Activated CD4-positive, alpha-beta T cell treated with anti-CD3 and anti-CD28 coated beads, Interleukin-2, amount 10 ng/mL, durations not matched to agents 24 days and 14 days (primary cell): ENCODE measurements around the gene PRR16. TPM values are rescaled to one million over a fixed set of nuclear protein-coding genes. Genes with fewer than 3 reads are reported as not detected.

ENCODE experiments used
- DNase-seq: peaks from one replicate; pipeline ENCODE4 v3.0.0; 2022
- H3K27ac Mint-ChIP-seq: one replicate; pipeline ENCODE4 v1.8.0; 2022; ENCODE audit warnings: mild to moderate bottlenecking, mixed read lengths
- H3K27me3 Mint-ChIP-seq: one replicate; pipeline ENCODE4 v1.8.0; 2022; ENCODE audit warnings: mixed read lengths
- H3K36me3 Mint-ChIP-seq: one replicate; pipeline ENCODE4 v1.8.0; 2022; ENCODE audit warnings: low read depth, mild to moderate bottlenecking, mixed read lengths
- H3K4me1 Mint-ChIP-seq: one replicate; pipeline ENCODE4 v1.8.0; 2021; ENCODE audit warnings: mixed read lengths
- H3K4me3 Mint-ChIP-seq: one replicate; pipeline ENCODE4 v1.8.0; 2022; ENCODE audit warnings: mild to moderate bottlenecking, moderate library complexity, mixed read lengths
- H3K9me3 Mint-ChIP-seq: one replicate; pipeline ENCODE4 v1.8.0; 2021; ENCODE audit warnings: mixed read lengths
- intact Hi-C: fragments of 100-400 bp; cut with micrococcal nuclease; formaldehyde crosslinking; loops from one replicate; pipeline ENCODE4 v1.15.1; 2023
- total RNA-seq: library from RNA; stranded (reverse); gene quantifications from 2 replicates; pipeline ENCODE4 v1.2.3, GENCODE V29; 2022

Gene PRR16
- total RNA-seq, 1 donor from 2014 or later, result not detected

- DNase-seq, result no peak
- Mint-ChIP-seq H3K27ac (no peak overlapping the region), H3K4me1 (no peaks in the 10 kb centered on the region), H3K27me3 (no peaks in the 10 kb centered on the region), H3K4me3 (no peak overlapping the region), H3K36me3 (no peaks in the 10 kb centered on the region), H3K9me3 (no peaks in the 10 kb centered on the region)
- intact Hi-C loops, result no loop called here
Measured at GRCh38 chr5:120544043-120544442, 79.9 kb downstream of the PRR16 start.

GRCh38 chr5:120545007-120545406, 80.9 kb downstream of the PRR16 start:
- intact Hi-C loops, result no loop called here
- DNase-seq, result no peak
- H3K9me3 Mint-ChIP-seq, result no peaks in the 10 kb centered on the region
- H3K4me3 Mint-ChIP-seq, result no peak overlapping the region
- no peaks in the 10 kb centered on the region for H3K4me1 Mint-ChIP-seq
- no peaks in the 10 kb centered on the region for H3K27me3 Mint-ChIP-seq
- H3K36me3 Mint-ChIP-seq, result no peaks in the 10 kb centered on the region
- no peak overlapping the region for H3K27ac Mint-ChIP-seq

GRCh38 chr5:120545951-120546350, 81.9 kb downstream of the PRR16 start:
- H3K9me3 Mint-ChIP-seq, result no peaks in the 10 kb centered on the region
- DNase-seq, result no peak
- H3K4me1 Mint-ChIP-seq, result no peaks in the 10 kb centered on the region
- H3K27ac Mint-ChIP-seq, result no peak overlapping the region
- no peak overlapping the region for H3K4me3 Mint-ChIP-seq
- no peaks in the 10 kb centered on the region for H3K27me3 Mint-ChIP-seq
- intact Hi-C loops, result no loop called here
- H3K36me3 Mint-ChIP-seq, result no peaks in the 10 kb centered on the region

DNA sequence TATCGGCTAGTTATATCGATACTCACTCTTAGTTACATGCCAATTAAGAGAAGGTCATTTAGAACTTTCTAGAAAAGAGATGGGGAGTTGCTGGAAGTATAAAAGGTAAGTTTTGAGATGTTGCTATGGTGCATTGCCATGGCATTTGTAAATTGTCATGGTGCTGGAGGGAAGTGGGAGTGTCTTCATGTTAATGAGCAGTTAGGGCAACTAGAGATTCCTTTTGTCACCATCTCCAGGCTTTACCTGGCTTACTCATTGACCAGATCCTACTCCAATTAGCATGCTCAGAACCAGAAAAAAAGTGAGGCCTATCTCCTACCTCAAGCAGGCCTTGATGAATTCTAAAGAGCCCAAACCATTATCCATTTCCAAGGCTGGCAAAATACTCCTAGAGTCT, 82.8 kb downstream of the PRR16 start:
- no peaks in the 10 kb centered on the region for H3K27me3 Mint-ChIP-seq
- no peaks in the 10 kb centered on the region for H3K36me3 Mint-ChIP-seq
- intact Hi-C loops, result no loop called here
- H3K27ac Mint-ChIP-seq, result no peak overlapping the region
- H3K4me3 Mint-ChIP-seq, result no peak overlapping the region
- DNase-seq, result no peak
- no peaks in the 10 kb centered on the region for H3K4me1 Mint-ChIP-seq
- no peaks in the 10 kb centered on the region for H3K9me3 Mint-ChIP-seq

DNA sequence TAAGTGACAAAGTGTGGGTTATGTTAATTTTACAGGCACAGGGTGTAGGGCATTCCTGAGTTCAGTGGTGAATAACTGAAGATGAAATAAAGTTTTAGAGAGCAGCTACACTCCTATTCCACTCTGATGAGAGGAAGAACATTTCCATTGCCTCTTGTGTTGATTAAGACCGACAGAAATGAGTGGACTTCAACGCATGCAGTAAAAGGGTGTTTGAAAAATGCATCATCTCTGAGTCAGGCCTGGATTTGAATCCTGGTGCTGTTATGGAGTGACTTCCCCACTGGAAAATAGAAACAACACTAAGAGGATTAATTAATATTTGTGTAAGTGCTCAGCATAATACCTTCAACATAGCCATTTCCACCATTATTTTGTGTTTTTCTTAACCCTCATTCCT, 86.3 kb downstream of the PRR16 start:
- Mint-ChIP-seq H3K36me3 (no peaks in the 10 kb centered on the region), H3K4me3 (no peak overlapping the region), H3K27me3 (no peaks in the 10 kb centered on the region), H3K27ac (no peak overlapping the region), H3K4me1 (no peaks in the 10 kb centered on the region), H3K9me3 (no peaks in the 10 kb centered on the region)
- no peak for DNase-seq
- intact Hi-C loops, result no loop called here

DNA sequence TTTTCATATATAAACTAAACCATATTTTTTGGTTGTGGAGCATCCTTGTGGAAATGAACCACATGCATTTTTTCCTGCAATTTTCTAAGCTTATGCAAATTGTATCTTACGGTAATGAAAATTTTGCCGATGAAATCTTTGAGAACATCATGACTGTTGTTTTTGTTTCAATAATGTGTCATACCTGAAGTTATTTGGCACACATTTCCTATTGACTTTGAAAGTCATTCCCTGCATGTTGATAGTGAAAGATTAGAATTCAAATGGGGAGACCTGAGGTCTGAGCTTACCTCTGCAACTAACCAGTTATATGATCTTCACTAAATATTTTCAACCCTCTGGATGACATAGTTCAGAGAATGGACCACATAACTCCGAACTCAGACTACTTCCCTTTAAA, 88.5 kb downstream of the PRR16 start:
- intact Hi-C loops, result no loop called here
- Mint-ChIP-seq H3K27ac (no peak overlapping the region), H3K9me3 (no peaks in the 10 kb centered on the region)

DNA sequence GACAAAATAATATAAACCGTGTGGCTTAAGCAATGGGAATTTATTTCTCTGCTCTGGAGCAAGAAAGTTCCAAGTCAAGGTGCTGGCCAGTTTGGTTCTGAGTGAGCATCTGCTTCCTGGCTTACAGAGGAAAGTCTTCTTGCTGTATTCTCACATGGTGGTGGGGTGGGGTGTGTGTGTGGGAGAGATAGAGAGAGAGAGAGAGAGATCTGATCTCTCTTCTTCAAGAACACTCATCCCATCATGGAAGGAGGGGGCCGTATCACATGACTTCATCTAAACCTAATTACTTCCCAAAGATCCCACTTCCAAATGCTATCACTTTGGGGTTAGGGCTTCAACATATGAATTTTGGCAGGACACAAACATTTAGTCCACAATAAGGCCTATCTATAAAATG, 91.2 kb downstream of the PRR16 start:
- H3K27ac Mint-ChIP-seq, result no peak overlapping the region
- intact Hi-C loops, result no loop called here
- no peaks in the 10 kb centered on the region for H3K9me3 Mint-ChIP-seq
- no peak for DNase-seq
- H3K27me3 Mint-ChIP-seq, result no peaks in the 10 kb centered on the region
- no peak overlapping the region for H3K4me3 Mint-ChIP-seq
- H3K36me3 Mint-ChIP-seq, result no peaks in the 10 kb centered on the region
- no peaks in the 10 kb centered on the region for H3K4me1 Mint-ChIP-seq

More for the DNA sequence above, 88.5 kb downstream of the PRR16 start:
- no peaks in the 10 kb centered on the region for H3K36me3 Mint-ChIP-seq
- no peak overlapping the region for H3K4me3 Mint-ChIP-seq
- H3K27me3 Mint-ChIP-seq, result no peaks in the 10 kb centered on the region
- no peaks in the 10 kb centered on the region for H3K4me1 Mint-ChIP-seq
- no peak for DNase-seq

DNA sequence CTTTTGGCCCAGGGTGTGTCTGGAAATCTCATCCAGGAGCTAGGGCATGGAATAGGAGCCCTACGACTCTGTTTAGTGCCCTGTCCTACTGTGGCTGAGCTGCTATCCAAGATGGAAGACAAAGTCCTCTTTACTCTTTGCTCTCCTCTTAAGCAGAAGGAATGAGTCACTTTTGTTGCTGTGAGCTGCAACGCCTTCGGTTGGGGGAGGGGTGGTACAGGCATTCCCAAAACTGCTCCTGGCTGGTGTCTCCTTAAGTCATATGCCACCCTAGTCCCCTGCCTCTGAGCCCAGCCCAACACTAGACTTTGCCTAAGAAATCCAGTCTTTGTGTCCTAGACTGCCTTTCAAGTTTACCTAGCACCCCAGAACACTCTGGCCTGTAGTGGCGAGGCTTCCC, 99.9 kb downstream of the PRR16 start:
- DNase-seq, result no peak
- Mint-ChIP-seq H3K27me3 (no peaks in the 10 kb centered on the region), H3K9me3 (no peaks in the 10 kb centered on the region), H3K27ac (no peak overlapping the region), H3K4me3 (no peak overlapping the region), H3K4me1 (no peaks in the 10 kb centered on the region), H3K36me3 (no peaks in the 10 kb centered on the region)
- intact Hi-C loops, result no loop called here

GRCh38 chr5:120567066-120567465, 103.0 kb downstream of the PRR16 start:
- Mint-ChIP-seq H3K4me1 (no peaks in the 10 kb centered on the region), H3K27ac (no peak overlapping the region), H3K36me3 (no peaks in the 10 kb centered on the region), H3K9me3 (no peaks in the 10 kb centered on the region), H3K27me3 (no peaks in the 10 kb centered on the region), H3K4me3 (no peak overlapping the region)
- intact Hi-C loops, result no loop called here
- DNase-seq, result no peak

DNA sequence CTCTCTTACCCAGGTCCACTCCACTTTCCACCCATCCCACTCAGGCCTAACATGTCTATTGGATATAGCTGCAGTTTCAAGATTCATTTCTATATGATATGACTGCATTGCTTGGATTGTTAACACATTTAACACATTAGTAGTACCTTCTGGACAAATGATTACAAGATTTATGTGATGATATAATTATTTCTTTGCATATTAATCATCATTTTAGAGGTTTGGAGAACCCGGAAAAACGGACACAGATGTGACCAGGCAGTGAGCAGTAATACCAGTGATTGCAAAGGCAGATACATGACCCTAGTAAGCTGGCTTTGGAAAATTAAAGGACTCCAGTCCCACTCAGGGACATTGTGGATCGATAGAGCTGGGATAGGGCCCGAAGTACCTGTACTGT, 103.8 kb downstream of the PRR16 start:
- Mint-ChIP-seq H3K27ac (no peak overlapping the region), H3K9me3 (no peaks in the 10 kb centered on the region), H3K4me3 (no peak overlapping the region), H3K36me3 (no peaks in the 10 kb centered on the region), H3K4me1 (no peaks in the 10 kb centered on the region), H3K27me3 (no peaks in the 10 kb centered on the region)
- intact Hi-C loops, result no loop called here
- DNase-seq, result no peak

GRCh38 chr5:120568711-120569110, 104.6 kb downstream of the PRR16 start:
- DNase-seq, result no peak
- Mint-ChIP-seq H3K4me3 (no peak overlapping the region), H3K27me3 (no peaks in the 10 kb centered on the region), H3K4me1 (no peaks in the 10 kb centered on the region), H3K9me3 (no peaks in the 10 kb centered on the region), H3K36me3 (no peaks in the 10 kb centered on the region), H3K27ac (no peak overlapping the region)
- intact Hi-C loops, result no loop called here

DNA sequence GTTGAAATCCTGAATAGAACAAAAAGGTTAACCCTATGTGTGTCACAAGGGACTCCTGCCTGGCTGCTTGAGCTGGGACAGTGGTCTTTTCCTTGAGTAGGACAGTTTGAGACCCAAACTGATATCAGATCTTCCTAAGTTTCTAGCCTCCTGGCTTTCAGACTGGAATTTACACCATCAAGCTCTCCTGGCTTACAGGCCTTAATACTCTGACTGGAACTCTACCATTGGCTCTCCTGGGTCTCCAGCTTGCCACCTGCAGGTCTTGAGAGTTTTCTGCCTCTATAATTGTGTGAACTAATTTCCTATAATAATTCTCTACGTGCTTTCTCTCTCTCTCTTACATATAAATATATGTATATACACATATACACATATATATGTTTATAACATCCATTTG, 112.5 kb downstream of the PRR16 start:
- intact Hi-C loops, result no loop called here

DNA sequence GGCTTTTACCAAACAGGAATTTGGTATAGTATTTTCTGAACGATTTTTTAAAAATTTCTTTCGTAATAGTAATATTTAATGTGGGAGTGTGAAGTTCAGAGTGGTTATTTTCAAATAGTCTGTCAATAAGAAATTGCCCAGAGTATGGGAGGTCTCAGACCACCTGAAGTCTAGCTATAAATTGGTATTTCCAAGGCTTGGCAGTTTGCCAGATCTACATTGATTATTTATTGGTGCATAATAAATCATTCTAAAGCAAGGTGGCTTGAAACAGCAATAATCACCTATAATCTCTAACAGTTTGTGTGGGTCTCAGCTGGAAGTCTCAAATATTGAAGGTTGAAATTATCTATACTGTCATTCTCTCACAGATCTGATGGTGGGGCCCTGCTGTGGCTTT, 118.5 kb downstream of the PRR16 start:
- no peak overlapping the region for H3K4me3 Mint-ChIP-seq
- no peaks in the 10 kb centered on the region for H3K9me3 Mint-ChIP-seq
- H3K4me1 Mint-ChIP-seq, result no peaks in the 10 kb centered on the region
- no peak for DNase-seq
- no peaks in the 10 kb centered on the region for H3K36me3 Mint-ChIP-seq
- intact Hi-C loops, result no loop called here
- no peak overlapping the region for H3K27ac Mint-ChIP-seq
- H3K27me3 Mint-ChIP-seq, result no peaks in the 10 kb centered on the region

More for the DNA sequence above, 112.5 kb downstream of the PRR16 start:
- H3K4me3 Mint-ChIP-seq, result no peak overlapping the region
- H3K9me3 Mint-ChIP-seq, result no peaks in the 10 kb centered on the region
- no peak overlapping the region for H3K27ac Mint-ChIP-seq
- H3K27me3 Mint-ChIP-seq, result no peaks in the 10 kb centered on the region
- H3K36me3 Mint-ChIP-seq, result no peaks in the 10 kb centered on the region
- H3K4me1 Mint-ChIP-seq, result no peaks in the 10 kb centered on the region
- no peak for DNase-seq

DNA sequence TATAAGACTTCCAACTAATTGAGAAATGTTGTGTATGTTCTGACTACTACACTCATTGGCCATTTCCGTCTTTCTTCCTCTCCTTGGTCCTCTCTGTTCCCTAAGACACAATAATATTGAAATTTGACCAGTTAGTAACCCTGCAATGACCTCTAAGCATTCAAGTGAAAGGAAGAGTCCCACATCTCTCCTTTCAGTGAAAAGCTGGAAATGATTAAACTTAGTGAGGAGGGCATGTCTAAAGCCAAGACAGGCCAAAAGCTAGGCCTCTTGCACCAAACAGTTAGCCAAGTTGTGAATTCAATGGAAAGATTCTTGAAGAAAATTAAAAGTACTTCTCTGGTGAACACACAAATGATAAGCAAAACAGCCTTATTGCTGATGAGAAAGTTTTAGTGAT, 122.5 kb downstream of the PRR16 start:
- H3K27me3 Mint-ChIP-seq, result no peaks in the 10 kb centered on the region

GRCh38 chr5:120591911-120592310, 127.8 kb downstream of the PRR16 start:
- Mint-ChIP-seq H3K36me3 (no peaks in the 10 kb centered on the region), H3K27ac (no peak overlapping the region), H3K27me3 (no peaks in the 10 kb centered on the region), H3K4me3 (no peak overlapping the region), H3K9me3 (no peaks in the 10 kb centered on the region), H3K4me1 (no peaks in the 10 kb centered on the region)
- DNase-seq, result no peak
- intact Hi-C loops, result no loop called here

More for the DNA sequence above, 122.5 kb downstream of the PRR16 start:
- no peak overlapping the region for H3K4me3 Mint-ChIP-seq
- H3K27ac Mint-ChIP-seq, result no peak overlapping the region
- no peaks in the 10 kb centered on the region for H3K36me3 Mint-ChIP-seq
- no peak for DNase-seq
- H3K9me3 Mint-ChIP-seq, result no peaks in the 10 kb centered on the region
- H3K4me1 Mint-ChIP-seq, result no peaks in the 10 kb centered on the region
- intact Hi-C loops, result no loop called here
